GM12891 (cell line): ENCODE results near the gene ATP5F1A.

Experiments used
- DNase-seq: peaks from one replicate; pipeline ENCODE4 v3.0.0; 2011; ENCODE audit warnings: low spot score; ENCODE audit not compliant: insufficient read length
- FAIRE-seq: peaks from 2 replicates; lab custom pipeline; 2011; peaks lifted over from hg19 to GRCh38; lab: Jason Lieb, UNC
- PAX5 ChIP-seq: IDR thresholded peaks from 2 replicates; pipeline ENCODE4 v1.6.1; 2011; ENCODE audit warnings: low read length, moderate library complexity, mild to moderate bottlenecking; ENCODE audit not compliant: insufficient read depth, severe bottlenecking
- POLR2A ChIP-seq: IDR thresholded peaks from 2 replicates; pipeline ENCODE4 v1.6.1; 2011; ENCODE audit warnings: low read depth, low read length, control low read depth
- POLR2AphosphoS5 ChIP-seq: IDR thresholded peaks from 2 replicates; pipeline ENCODE4 v1.6.1; 2011; ENCODE audit warnings: low read depth, low read length, control low read depth
- POU2F2 ChIP-seq: IDR thresholded peaks from 2 replicates; pipeline ENCODE4 v1.6.1; 2011; ENCODE audit warnings: low read depth, mild to moderate bottlenecking, control low read depth, low read length, moderate library complexity
- SPI1 ChIP-seq: IDR thresholded peaks from 2 replicates; pipeline ENCODE4 v1.6.1; 2011; ENCODE audit warnings: low read depth, low read length, control low read depth
- TAF1 ChIP-seq: IDR thresholded peaks from 2 replicates; pipeline ENCODE4 v1.6.1; 2011; ENCODE audit warnings: low read depth, low read length, control low read depth

Gene ATP5F1A

DNA sequence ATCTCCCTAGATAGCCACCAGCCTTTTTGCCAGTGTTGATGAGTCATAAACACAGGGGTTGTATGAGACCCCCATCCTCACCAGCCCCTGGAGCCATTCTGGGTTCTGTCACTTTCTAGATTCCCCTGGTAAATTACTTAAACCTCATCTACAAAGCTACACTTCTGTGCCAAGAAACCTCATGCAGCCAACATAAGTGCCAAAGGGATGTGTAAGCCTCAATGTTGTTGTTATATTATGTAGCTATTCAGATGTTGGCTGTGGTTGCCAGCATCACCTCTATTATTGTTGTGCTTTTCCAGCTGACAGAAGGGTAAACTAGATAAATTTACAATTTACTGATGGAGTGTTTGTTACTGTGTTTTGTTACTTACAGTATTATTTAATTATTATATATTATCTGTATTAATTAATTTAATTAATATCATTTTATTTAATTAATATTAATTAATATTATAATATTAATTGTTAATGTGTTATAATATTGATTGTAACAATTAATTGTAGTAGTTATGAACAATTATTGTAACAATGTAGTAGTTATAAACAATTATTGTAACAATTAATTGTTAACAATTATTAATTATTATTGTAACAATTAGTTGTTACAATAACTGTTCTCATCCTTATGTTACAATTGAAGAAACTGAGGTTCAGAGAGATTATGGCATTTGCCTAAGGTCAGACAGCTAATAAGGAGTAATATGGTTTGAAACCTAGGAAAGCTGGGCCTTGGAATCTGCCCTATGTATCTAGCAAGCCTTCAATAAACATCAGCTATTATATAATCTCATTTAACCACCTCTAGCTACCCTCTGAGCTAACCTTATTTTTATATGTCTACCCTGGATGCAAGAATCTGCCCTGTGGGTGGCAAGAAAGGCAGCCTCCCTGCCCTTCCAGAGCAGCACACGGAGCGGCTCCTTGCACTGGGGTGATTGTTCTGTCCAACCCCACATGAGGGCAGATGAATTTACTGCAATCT, 62.1 kb downstream of the ATP5F1A start:
- no peak for FAIRE-seq

DNA sequence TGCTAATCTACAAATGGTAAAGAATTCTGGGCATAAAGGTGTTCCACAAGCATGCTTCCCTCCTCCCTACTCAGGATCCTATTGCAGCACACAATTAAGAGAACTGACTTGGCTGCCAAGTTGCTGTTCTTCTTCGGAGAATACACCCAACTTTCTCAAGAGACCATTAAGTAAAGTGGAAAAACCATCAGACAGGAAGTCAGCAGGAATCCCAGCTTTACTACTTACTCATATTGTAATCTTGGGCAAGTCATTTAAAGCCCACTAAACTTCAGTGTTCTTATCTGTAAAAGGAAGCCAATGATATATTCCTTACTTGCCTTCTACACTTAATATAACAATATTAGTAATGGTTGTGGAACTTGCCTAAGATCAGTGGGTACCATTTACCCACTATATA, 63.9 kb downstream of the ATP5F1A start:
- TF ChIP-seq PAX5 (no peak), POLR2AphosphoS5 (no peak), POU2F2 (no peak), SPI1 (no peak), POLR2A (no peak), TAF1 (no peak)
- FAIRE-seq (no peak), DNase-seq (no peak)

More for the DNA sequence above, 62.1 kb downstream of the ATP5F1A start:
- no peak for DNase-seq
- TF ChIP-seq PAX5 (no peak), POLR2A (no peak), TAF1 (no peak), SPI1 (no peak), POU2F2 (no peak), POLR2AphosphoS5 (no peak)

DNA sequence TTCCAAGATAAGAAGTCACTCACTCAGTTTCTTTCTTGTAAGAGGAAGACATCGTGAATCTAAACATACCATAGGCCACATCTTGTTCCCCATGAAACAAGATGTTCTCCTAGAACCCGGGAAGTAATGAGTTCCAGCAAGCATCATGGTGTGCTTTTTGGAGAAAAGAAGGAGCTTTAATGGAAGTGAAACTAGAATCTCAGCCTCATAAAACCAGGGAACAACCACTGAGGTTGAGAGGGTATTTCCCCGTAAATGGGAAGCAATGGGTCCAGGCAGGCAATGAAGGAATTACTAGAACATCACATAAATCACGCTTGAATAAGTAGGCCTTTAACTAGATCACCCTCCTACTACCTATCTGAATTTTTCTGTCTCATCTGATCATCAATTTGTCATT, 66.4 kb downstream of the ATP5F1A start:
- DNase-seq: no peak
- FAIRE-seq: no peak
- TF ChIP-seq POLR2AphosphoS5: no peak
- no peak for TF ChIP-seq SPI1
- TF ChIP-seq POU2F2: no peak
- TF ChIP-seq PAX5: no peak
- TF ChIP-seq TAF1: no peak
- no peak for TF ChIP-seq POLR2A
